Left forelimb (tissue), 1 donor: Measurements from ENCODE around the gene MSX2.

Experiments used
- DNase-seq: peaks from one replicate; pipeline ENCODE4 v3.0.0-alpha.2; 2018; ENCODE audit warnings: low spot score

MSX2 gene

GRCh38 chr5:174718880-174719610 lies 5.3 kb upstream of the MSX2 start:
- no peak for DNase-seq

DNA sequence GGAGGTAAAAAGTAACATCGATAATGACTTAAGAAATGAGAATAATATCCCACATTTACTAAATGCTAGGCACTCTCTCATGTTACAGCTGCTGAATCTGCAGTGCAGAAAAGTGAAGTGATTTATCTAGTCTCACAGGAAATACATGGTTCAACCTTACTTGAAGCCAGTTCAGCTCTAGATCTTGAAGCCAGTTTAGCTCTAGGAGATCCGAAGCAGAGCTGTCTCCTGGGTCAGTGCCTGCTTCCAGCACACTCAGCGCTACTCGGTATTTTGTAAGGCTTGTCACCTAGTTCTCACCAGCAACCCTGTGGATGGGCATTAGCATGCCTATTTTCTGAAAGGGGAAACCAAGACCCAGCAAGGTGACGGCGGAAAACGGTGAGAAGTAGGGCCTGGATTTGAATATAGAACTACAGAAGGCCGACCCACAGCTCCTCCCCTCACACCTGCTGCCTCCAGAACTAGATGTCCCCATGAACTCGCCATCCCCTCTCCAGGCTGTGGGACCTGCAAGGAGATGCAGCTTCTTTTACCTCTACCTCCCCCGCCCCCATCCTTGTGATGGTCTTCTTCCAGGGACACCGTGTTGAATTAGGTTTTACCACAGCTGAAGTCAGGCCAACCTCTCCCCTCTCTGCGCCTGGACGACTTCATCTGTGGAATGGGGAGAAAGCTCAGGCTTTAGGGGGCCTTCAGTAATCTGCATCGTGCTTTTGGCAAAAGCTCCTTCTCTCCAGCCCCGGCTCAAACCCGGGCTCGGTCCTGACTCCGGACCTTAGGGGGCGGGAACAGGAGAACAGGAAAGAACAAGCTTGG lies 4.4 kb upstream of the MSX2 start:
- DNase-seq, result no peak

- DNase-seq, result no peak
Observed at GRCh38 chr5:174720612-174721529, 3.5 kb upstream of the MSX2 start.

DNA sequence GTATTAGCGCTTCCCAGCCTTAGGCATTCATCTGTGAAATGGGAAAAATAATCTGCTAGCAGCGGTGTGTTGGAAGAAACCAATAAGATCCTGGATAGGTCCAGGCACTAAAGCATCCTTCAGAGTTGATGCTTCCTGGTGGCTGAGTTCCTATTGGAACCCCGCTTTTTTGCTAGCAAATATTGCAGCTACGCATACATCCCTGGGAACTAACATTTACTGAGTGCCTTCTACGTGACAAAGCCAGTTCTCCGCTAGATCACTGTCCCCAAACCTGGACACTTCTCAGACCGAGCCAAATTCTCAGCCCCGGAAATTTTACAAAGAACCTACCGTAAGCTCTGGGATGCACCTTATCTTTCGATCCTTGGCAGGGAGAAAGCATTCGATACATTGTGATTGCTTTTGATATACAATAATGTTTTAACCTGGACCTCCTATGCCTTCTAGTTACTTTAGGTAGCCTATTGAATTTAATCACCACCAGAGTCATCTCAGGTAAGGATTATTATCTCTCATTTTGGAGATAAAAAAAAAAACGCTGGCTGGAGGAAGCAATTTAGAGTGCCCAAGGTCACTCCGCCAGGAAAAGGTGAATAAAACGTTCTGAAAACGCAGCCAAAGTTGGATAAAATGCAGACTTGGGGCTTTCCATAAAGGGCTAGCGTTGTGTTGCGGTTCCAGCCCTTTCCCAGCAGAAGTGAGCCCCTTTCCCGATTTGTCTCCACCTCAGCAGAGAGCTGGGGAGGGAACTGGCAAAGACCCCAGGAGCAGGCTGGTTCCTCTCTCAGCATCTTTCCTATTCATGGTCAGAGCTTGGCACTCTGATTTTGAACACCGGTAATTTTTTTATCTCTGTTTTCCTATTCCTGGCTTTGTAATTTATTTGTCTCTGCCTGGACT lies 2.6 kb upstream of the MSX2 start:
- DNase-seq, result no peak

GRCh38 chr5:174722500-174722899 lies 1.9 kb upstream of the MSX2 start:
- no peak for DNase-seq

- no peak for DNase-seq
Observed at GRCh38 chr5:174723315-174723978, 935 bp upstream of the MSX2 start.

DNA sequence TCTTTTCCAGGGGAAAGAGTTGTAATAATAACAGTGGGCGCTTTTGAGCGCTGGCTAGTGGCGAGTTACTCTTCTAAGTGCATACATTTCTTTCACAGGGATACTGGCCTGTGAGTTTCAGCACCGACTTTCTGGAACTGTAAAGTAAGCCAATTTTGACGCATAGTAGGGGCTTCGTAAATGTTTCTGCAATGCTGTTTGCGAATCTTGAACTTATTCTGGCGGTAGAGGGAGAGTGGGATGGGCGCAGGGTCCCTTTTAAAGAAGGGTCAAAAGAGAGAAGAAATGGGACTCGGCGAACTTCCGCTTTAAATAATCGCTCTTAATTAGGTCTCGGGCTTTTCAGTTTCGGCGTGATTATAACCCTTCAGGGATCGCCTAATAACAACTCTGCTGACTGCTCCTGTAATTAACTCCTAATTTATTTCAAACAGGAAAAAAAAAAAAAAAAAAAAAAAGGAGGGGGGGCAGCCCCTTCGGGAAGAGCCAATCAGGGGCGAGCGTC lies 351 bp upstream of the MSX2 start:
- no peak for DNase-seq

GRCh38 chr5:174725261-174725990 lies 1.0 kb downstream of the MSX2 start:
- no peak for DNase-seq

DNA sequence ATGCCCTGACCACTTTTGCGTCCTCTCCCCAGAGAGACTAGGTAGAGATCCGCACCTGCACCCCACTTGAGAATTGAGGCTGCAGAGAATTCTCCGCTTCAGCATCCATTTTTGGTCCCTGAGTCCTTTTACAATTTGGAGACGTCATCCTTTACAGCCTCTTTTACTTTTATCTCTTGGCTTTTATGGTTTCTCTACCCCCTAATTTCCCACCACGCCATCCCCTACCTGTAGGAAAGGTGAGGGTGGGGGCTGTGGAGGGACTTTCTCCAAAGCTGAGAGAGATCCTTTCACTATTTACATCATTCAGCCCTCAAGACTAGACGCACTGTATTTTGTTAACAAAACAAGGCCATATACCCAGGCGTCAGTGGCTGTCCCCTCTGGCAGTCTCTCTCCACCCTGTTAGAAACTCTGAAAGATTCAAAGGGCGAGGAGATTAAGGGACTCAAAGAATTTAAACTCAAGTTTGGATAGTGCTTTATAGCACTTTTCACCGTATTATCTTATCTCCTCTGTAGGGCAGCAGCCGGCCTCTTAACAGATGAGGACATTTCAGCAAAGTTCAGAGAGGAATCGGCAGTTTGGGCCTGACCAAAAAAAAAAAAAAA lies 1.7 kb downstream of the MSX2 start:
- no peak for DNase-seq

DNA sequence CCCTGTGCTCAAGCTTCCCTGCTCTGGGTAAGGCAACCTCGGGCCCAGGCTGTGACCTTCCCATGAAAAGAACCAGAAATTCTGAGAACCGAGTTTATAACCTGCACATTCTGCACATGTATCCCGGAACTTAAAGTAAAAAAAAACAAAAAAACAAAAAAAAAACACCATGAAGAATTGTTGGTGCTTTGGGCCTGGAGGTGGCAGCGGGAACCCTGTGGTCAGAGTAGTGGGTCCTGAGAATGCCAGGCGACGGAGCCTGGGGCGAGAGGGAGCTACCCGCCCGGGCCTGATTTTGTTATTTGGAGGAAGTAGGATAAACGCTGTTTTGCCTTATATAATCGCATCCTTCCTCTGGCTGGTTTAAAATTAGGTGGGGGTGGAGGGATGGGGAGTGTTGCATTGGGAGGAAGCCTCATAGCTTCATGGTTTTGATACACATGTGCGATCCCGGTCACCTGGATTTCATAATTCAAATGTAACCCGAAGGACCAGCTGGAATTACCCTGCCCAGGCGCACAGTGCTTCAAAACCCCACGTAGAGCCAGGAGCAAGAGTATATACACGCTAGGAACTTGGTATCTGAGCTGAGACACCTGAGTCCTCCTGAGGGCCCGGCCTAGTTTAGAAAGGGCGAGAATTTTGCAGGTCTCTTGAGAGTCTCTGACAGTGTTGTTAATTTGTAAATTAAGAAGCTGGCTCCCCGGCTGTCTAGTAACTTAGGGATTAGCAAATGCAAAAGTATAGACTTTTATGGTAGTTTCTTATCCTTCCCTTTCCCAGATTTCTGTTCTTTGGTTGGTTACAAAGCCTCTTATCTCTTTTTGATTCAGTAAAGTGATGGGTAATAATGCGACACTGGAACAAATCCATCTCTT lies 2.8 kb downstream of the MSX2 start:
- no peak for DNase-seq

DNA sequence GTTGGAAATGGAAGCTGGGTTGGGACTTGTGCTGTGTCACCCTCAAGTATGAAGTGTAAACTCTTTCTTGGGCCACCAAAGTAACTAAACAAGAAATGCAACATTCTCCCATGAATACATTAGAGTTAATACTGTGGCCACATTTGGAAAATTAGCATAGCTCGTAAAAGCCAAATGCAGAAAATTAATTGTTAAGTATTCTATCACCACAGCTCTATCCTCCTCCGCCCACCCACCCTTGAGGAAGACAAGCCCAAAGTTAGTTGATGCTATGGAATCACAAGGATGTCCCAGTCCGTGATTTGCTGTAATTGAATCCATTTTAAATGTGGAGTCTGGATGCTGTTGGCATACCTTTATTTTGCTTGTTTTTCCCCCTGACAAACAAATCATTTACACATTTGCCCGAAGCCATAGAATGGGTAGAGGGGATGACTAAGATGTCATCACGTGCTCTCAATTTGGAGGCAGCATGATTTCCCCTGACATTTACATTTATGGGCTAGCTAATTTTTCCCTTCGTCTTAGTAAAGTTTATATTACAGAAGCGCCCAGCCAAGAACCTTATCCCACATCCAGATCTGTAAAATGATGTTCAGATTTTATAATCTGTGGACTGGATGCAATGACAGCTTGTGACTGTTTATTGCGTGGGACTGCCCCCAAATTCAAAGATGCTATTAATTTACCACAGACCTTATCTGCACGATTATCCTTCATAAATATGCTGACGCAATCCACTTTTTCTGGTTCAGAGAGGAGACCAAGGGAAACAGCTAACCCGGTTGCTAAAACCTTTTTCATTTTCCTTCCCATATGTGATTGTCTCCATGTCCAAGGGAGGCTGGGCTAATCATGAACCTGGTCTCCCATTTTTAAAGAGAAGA lies 3.7 kb downstream of the MSX2 start:
- DNase-seq, result no peak

DNA sequence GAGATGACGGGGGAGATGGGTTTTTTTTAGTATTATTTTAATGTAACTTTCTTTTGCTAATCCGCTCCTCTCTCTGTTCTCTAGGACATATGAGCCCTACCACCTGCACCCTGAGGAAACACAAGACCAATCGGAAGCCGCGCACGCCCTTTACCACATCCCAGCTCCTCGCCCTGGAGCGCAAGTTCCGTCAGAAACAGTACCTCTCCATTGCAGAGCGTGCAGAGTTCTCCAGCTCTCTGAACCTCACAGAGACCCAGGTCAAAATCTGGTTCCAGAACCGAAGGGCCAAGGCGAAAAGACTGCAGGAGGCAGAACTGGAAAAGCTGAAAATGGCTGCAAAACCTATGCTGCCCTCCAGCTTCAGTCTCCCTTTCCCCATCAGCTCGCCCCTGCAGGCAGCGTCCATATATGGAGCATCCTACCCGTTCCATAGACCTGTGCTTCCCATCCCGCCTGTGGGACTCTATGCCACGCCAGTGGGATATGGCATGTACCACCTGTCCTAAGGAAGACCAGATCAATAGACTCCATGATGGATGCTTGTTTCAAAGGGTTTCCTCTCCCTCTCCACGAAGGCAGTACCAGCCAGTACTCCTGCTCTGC lies 4.8 kb downstream of the MSX2 start:
- no peak for DNase-seq

- no peak for DNase-seq
Observed at GRCh38 chr5:174731214-174732035, 7.0 kb downstream of the MSX2 start.

DNA sequence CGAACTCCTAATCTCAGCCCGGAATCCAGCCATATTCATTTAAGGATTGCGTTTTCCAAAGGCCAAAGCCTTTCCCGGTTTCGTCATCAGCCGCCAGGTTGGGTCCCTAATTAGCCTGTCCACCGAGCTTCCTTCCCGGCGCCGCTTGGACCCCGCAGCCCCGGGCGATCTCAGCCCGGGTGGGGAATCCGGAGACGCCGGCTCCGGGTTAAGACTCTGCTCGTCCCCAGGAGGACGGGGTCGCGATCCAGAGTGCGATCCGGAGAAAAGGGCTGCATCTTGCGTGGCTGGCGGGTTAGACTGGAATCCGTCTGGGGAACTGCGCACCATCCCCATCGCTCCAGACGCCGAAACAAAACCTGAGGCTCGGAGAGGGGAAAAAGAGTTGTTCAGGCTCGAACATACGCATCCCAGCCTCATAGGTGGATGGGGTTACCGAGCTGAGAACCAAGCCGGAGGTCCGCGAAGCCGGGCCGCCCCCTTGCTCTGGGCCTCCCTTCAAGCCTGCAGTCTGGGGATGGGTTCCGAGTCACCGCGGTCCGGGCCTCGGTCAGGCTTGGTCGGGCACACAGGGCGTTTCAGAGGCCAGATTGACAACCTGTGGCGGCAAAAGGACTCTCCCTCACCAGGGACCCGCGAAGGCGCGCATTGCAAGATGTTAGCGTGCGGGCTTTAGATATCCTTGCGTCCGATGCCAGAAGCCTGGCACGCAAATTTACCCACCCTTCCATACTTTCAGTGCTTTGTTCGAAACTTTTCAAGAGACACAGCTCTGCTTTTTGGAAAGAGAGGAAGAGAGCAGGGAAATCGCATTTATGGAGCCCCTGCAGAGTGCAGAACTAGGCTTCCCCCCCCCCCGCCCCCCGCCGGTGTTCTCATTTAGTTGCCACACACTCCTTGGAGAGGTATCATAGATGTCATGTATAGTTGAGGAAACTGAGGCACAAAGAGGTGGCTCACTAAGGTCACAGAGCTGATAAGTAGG lies 7.9 kb downstream of the MSX2 start:
- no peak for DNase-seq
